Measurements from ENCODE around the gene PPP6R2.

Gene PPP6R2

GRCh38 chr22:50298937-50299784 lies 44.0 kb upstream of the PPP6R2 start:
- no peak for TF ChIP-seq CTCF (IDR thresholded peaks at IDR 0.05; ENCODE audit: extremely low read depth, missing control alignments)
- DNase-seq (ENCODE audit: low spot score): no peak

DNA sequence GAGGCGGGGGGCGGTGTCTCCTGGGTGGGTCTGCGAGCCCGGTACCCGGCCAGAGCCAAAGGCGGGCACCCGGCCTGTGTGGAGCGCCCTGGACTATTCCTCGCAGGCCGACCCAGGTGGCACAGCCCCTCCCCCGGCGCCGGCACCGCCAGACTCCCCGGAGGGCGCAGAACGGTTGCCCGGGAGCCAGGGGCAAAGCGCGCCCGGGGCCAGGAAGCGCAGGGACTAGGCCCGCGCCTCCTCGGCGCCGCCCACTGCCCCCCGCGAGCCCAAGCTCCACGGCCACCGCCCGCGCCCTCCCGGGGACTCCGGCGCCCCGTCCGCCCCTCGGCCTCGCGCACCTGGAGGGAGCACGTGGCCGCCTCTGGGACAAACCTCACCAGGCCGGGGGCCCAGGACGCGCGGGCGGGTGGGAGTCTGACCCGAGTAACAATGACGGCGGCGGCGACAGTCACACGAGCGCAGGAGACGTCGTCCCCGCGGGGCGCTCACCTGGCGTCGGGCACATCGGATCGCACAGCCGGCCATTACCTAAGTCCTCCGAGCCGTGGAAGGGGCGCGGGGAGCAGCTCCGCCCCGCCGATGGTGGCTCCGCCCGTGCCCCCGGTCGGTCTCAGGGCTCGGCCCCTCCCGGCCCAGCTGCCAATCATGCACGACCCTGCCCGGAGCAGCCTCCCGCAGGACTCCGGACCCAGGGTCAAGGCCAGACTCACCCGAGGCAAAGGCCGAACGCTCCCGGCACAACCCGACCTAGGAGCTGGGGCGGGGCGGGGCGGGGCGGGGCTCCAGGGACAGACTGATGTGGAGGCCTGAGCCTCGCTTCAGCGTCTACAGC lies 43.1 kb upstream of the PPP6R2 start:
- TF ChIP-seq CTCF (IDR thresholded peaks at IDR 0.05; ENCODE audit: extremely low read depth, missing control alignments): no peak
- no peak for DNase-seq (ENCODE audit: low spot score)

DNA sequence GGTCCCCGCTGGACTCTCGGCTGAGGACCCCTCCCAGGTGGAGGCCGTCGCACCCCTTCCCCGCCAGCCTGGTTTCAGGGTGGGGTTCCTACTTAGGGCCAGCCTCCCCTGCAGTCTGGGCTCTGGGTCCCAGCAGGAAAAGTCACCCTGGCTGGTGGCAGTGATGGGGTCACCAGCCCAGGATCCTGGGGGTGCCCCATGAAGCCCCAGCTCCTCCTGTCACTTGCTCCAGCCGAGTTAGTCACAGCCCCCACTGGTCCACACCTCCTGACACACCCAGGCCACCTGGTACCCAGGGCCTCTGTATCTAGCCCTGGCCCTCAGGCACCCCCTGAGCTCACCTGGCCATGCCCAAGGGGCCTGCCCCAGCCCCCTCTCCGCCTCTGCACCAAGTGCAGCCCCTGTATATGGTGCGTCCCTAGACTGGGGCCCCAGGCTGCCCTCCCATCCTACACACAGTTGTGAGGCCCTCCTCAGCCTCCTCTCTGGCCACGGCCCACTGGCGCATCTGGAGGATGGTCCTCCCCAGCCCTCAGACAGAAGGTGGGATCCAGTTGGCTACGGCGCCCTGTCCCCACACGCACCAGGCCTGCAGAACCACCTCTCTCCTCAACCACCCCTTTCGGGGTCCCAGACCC lies 42.4 kb upstream of the PPP6R2 start:
- TF ChIP-seq CTCF (IDR thresholded peaks at IDR 0.05; ENCODE audit: extremely low read depth, missing control alignments): no peak
- no peak for DNase-seq (ENCODE audit: low spot score)

DNA sequence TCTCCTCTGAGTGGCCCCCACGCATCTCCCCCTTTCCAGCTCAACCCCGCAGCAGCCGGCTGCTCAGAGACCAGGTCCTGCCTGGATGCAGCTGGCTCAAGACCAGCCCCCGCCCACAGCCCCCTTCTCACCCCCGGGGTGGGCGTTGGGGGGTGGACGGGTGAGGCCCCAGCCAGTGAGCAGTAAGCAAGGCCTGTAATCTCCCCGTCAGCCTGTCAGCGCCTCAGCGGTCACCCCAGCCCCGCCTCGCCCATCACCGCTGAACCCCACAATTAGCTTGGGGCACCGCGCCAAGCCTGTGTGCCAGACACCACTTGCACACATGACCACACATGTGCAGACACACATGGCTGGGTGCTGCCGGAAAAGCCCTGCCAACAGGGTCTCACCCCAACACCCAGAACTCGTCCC lies 41.5 kb upstream of the PPP6R2 start:
- no peak for TF ChIP-seq CTCF (IDR thresholded peaks at IDR 0.05; ENCODE audit: extremely low read depth, missing control alignments)
- no peak for DNase-seq (ENCODE audit: low spot score)

- TF ChIP-seq CTCF (IDR thresholded peaks at IDR 0.05; ENCODE audit: extremely low read depth, missing control alignments): no peak
- DNase-seq (ENCODE audit: low spot score): no peak
Measured at GRCh38 chr22:50302041-50302541, 41.0 kb upstream of the PPP6R2 start.

- no peak for TF ChIP-seq CTCF (IDR thresholded peaks at IDR 0.05; ENCODE audit: extremely low read depth, missing control alignments)
- no peak for DNase-seq (ENCODE audit: low spot score)
Measured at GRCh38 chr22:50302564-50302963, 40.6 kb upstream of the PPP6R2 start.
